ENCODE measurements around the gene LAMA1.

LAMA1 gene

DNA sequence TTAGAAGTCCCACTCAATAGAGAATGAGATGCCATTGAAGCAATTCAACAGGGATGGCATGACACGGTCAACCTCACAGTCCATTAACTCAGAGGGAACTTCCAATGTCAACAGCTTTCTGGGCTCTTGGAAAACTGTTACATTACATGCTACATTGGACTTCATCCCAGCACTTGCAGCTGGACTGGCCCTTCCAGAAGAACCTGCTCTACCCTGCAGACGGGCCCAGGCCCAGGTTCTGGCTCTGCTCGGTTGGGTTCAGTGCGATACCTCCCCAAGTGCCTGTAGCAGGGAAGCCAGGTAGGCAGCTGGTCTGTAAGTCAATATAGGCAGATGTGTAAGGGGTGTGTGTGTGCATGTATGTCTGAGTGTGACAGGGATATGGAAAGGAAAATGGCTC, 12.9 kb downstream of the LAMA1 start:
- no peak for DNase-seq

DNA sequence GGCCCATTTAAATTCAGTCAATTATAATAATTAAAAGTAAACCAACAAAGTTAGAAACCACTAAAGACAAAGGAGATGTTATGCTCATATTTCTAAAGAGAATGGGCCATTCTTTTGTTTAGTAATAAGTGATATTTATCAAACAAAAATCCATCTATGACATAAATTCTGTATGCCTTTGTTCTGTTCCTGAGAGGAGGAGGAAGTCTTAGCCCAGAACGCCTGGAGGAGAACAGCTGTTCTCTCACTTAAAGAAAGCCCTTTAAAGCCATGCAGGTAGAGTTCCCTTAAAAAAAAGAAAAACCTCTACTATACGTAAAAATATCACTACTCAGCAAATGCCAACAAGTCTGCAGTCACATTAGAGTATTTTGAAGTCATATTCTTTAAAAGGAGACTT, 15.5 kb downstream of the LAMA1 start:
- DNase-seq = no peak

DNA sequence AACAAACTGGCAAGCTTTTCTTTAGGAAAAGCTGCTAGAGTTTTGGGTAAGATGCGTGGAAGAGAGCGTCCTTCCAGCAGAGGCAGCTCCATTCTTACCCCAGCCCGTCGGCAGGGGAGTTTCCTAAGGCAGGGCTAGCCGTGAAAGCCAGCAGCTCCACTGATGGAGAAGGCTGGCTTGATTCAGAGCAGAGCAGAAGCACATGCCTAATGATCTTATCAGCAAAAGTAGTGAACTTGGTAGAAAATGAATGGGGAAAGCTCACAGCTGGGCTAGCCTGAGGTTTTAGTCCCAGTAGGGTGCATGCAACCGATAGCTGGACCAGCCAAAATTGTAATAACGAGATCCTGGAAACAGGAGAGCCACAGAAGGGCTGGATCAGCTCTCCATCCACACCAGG, 20.8 kb downstream of the LAMA1 start:
- DNase-seq = no peak

DNA sequence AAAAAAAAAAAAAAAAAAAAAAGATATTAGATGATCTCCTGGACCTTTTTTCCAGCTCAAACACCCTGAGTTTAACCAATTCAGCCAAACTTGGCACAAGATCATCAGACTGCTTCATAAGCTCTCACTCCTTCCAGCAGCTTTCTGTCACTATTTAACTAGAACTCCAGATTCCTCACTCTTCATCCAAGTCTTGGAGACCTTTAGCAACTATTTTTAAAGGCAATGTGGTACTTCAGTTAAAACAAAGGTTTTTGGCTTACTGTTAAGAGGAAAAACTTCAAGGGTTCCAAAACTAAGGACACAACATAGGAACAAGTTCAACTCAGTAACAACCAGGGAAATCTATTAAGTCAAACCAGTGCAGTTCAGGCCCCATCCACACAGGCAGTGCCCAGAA, 23.2 kb downstream of the LAMA1 start:
- no peak for DNase-seq

DNA sequence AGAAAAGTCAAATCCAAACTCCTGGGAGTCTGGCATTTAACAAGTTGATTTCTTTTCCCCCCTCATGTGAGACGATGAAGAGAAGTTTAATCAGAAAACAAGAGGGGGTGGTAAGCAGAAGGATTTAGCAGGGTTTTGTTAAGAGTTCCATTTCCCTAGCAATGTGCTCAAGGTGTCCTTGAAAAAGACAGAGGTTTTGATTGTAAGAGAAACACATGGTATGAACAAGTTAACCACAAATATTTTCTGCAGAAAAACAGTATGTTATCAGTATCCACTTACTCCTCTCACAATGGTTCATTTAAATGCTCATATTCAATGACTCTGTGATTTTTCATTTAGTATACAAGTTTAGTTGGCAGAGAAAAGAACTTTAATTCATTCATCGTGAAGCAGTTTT, 26.8 kb downstream of the LAMA1 start:
- DNase-seq = no peak

DNA sequence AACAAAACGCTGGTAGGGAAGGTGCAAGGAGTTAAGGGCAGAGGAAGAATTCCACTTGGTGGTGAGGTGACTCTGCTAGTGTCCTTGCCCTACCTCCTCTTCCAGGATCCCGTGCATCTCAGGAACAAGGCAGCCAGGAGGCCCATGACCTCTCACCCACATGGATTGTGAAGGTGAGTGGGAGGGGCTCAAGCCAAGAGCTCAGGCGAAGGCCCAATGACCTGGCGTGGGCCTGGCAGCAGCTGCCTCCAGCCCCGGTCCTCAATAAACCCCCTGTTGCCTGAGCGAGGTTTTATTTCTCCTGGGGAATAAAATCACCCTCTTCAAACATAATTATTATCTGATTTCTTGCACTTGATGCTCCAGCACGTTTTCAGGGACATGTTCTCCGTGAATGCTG, 28.2 kb downstream of the LAMA1 start:
- DNase-seq = no peak

DNA sequence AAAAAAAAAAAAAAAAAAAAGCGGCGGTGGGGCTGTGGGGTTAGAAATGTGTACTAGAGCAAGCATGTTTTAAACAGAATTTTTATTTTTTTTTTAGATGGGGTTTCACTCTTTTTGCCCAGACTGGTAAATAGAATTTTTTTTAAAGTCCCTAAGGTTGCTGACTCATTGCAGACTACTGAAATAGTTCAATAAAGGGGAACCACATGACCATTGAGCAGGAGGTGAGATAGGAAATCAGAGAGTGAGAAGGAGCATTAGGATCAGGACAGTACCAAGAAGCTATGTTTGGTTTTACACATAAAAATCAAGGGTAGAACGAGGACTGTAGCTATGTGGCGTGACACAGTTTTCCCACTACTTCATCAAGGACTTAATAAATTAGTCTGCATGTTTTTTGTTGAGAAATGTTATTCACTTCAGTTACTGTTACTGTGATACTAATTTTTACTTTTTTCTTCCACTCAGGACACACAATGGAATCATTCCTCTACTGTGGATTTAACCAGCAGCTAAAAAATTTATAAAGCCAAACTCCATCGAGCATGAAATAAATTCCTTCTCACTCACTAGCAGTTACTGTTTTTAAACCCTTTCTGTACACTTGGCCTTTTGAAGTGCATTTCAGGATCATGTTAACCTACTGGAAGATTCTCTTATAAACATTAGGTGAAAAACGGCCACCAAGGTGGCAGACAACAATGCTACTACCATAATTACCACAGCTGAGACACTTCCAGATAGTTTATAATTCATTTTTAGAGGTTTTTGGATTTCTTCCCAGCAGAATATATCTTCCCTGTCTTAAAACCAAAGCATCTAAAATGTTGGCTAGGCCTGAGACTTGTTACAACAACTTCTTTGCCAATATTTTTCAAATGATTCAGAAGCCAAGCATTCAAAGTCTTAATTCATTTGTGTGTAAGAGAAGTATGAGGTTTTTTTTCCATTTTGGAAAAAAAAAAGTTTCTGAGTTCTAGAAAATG, 33.2 kb downstream of the LAMA1 start:
- no peak for DNase-seq

DNA sequence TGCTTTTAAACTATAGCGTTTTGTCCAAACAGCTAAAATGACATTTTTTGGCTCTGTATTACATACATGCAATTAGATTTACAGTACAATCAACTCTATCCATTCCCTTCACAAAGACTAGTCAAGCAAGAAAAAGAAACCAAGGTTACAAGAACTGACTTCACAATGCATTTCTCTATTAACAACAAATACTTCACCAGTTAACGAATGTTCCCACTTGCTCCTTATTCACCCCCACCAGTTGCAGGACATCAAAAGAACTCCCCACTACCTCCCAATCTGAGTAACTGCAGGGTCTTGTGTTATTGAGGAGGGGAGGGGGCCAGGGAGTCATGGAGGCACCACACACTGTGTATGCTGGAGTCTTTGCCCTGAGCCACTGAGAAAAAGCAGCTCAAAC, 34.9 kb downstream of the LAMA1 start:
- no peak for DNase-seq

DNA sequence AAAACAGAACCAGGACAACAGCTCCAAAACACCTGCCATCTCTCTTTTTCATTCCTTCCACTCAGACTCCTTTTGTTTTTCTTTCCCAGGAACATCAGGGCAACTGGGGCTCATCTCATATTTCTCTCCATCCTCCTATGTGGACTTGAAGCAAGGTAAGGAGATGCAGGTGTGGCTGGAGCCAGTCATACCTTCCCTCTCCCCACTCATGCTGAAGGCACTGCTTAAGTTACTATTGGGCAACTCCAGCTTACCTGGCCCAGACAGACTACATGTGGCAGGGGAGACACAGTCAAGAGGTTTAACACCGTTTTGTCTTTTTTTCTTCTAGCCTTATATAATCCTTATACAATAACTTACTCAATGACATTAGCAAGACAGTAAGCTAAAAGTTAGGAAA, 38.4 kb downstream of the LAMA1 start:
- no peak for DNase-seq

DNA sequence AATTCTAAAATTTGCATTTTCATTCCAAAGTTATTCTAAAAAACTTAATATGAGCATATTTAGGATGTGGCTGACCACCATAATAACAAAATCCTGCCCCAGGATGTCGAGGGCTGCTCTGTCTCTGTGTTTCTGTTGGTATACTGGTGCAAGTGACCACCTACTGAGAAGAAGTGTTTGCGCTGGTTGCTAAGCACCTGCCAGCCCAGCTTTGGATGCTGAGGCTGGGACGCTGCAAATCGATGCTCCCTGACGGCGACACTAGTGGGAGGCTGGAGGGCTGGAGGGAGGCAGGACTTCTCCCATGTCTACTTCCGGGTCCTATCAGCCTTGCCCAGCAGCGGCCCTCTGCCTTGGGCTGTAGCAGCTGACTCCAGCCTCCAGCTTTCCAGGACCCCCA, 45.0 kb downstream of the LAMA1 start:
- DNase-seq = no peak

DNA sequence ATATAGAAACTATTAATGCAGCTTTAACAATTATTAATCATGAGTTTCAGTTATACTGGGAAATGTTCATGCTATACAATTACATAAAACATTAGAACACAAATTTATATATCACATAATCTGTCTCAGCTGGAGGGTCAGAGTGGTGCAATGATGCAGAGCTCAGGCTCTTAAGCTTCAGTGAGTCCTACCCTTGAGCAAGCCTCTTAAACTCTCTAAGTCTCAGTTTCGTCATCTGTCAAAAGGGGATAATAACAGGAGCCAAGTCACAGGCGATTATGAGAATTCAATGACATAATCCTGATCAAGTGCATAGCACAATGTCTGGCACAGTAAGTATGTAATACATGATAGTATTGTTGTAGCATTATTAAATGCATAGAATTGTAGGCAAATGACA, 46.0 kb downstream of the LAMA1 start:
- no peak for DNase-seq

DNA sequence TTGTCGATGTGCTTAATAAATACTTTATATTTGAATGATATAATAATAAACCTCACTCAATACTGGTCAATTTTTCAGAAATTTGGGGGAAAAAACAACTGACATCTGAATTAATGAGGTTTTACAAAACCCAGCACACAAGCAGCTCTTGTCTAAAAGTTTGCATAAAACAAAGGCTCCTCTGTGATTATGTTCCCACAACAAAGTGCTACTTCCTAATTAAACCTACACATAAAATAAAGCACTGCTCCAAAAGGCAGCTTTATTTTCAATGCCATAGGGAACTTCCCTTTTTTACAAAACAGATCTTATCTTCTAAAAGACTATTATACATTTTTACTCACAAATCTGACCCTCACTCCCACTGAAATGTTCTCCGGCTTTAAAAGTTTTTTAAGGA, 47.1 kb downstream of the LAMA1 start:
- no peak for DNase-seq

DNA sequence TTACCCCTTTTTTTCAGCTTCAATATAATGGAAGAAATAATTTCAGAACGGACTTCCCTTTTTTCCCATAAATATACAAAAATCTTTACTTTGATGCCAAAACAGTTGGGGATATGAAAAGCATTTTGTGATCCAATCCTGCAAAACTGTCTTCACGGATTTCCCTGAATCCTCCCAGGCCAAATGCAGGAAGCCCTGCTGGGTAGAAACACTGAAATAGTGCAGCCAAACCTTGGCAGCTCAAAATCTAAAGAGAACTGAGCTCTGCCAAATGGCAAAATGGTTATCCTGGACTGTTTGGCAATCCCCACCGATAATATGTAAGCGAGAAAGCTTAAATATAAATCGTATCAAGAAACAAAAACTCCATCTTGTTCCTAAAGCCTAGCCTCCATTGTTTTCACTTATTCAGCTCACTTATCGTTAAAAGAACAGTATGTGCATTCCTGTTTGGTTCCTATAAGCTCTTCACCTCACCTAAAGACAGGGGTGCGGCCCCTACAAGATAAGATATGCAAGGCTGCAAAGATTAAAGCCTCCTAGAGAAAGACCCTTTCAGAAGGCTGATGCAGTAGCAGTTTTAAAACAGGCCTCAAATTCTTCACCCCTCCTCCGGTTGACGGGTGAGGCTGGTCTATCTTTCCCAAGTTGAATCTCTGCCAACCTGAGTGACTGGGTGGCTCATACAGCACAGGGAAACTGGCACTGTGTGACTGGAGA, 48.6 kb downstream of the LAMA1 start:
- no peak for DNase-seq

DNA sequence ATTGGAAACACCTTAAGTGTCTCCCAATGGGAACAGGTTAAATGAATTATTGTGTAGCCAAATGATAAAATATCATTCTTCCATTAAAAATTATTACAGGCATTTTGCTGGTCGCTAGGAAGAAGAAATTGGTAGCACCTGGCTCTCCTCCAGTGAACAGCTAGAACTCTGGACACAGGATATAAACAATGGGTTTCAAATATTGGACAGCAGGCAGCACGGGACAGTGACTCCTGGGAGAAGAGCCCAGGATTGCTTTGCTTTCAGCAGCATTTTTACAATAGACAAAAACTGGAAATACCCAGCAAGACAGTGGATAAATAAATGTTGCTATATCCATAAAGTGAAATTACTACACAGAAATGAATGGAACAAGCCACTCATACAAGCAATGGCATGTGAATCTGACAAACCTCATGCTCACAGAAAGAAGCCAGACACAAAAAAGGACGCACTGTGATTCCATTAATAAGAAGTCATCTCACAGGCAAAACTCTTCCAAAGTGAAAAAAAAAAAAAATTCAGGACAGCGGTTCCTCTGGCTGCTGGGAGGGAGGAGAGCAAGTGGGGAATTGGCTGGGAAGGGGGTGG, 50.5 kb downstream of the LAMA1 start:
- no peak for DNase-seq

DNA sequence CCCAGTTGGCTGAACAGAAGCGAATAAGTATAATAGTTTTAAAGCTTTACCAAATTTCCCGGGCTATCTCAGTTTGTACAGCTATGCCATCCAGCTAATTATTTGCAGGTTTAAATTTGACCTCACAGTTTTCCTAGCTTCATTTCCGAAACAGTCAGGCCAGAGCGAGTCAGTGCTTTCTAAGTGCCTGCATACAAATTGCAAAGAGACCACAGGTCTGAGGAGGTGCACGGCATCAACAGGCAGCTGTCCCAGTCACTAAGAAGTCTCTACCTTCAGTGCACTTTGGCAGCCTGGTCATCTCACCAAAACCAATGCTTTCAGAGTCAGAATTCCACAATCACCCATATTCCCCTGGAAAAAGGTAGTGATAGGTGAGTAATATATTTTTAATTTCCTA, 51.9 kb downstream of the LAMA1 start:
- no peak for DNase-seq

DNA sequence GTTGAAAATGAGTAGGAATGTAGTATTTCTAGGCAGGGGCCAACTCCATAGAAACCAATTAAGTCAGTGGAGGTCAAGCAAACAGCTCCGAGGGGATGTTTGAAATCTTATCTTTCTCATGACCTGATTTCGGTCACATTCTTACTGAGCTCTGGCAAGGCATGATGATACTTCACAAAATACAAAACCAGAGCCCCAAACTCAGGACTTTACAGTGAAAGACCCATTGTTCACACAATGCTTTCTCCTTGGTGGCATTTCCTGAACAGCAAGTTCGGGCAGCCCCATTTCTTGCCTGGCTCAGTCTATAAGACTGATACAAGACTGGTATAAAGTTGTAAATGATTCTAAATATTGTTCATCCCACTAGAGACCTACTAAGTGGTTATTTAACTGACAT, 53.3 kb downstream of the LAMA1 start:
- no peak for DNase-seq

DNA sequence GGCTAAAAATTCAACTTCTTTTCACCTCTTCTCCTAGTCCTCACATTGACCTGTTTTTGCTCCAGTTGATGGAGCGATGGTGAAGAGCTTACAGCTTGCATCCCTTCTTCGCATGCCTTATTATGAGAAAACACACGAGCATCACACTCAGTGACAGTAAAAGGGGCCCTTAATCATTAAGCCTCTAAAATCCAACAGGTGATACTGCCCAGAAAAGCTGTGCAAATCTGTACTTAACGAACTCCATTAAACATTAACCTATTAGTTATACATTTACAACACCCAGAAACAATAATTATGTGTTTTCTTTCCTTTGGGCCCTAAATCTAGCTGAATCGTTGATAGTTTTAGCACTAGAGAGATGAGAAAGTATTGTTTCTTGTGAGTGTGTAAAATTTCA, 54.8 kb downstream of the LAMA1 start:
- DNase-seq = no peak

DNA sequence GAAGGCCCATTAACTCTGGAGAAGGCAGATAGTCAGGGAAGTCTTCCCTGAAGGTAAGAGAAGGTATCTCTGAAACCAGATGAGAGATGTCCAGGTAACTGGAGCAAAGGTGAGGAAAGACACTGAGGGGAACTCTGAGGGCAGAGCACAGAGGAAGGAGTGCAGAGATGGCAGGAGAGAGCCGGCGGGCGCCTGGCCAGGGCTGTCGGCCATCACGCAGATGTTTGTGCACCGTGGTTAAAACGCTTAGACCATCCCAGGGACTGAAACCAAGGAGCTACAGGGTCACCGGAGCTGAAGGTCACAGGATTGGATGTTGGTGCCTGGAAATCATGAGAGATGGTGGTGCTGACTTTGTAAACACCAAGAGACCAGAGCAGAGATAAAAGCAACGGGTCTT, 55.4 kb downstream of the LAMA1 start:
- DNase-seq = no peak

DNA sequence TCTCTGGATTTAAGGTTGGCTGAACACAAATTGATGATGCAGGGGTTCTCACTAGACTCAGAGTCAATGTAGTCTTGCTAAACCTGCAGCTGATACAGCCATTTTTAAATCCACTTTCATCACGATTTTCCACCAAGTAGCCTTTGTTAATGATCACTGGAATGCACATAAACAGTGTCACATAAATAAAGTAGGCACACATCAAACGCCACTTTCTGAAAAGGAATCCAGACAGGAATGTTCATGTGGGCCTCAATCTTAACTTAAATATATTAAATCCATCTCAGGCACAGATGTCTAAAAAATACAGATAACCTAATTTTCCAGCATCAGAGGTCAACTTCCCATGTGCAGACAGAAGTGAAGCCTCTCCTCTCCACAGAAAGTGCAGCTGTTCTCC, 58.3 kb downstream of the LAMA1 start:
- DNase-seq = no peak

DNA sequence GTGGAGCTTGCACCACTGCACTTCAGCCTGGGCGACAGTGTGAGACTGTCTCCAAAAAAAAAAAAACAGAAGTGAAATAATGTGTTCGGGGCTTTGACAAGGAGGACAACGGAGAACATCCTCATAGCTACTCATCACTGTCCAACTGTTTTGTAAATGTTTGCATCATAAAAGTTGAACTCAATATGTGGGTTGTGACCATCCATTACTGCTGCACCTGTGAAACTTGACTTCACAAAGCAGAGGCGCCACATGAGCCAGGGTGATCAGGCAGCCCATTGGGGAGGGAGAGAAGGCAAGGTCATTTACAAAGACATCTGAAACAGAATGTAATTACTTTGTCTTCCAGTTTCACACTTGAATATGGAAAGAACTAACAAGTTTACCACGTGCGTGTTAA, 61.6 kb downstream of the LAMA1 start:
- no peak for DNase-seq

DNA sequence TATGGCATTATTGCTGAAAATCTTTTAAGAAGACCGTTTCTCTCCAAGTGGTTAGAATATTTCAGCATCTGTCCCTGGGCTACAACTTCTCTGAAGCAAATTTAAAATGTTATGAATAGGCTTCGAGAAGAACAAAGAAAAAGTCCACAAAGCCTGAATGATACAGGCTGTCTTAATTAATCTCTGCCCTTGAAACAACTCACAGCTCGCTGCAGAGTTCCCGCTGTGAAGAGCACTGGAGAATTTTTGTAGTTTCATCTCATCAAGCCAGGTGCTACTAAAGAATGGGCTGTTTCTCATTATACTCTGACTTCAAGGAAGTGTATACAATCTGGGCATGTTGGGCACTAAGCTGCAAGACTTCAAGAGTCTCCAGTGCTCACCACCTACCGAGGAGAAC, 67.6 kb downstream of the LAMA1 start:
- DNase-seq = no peak

DNA sequence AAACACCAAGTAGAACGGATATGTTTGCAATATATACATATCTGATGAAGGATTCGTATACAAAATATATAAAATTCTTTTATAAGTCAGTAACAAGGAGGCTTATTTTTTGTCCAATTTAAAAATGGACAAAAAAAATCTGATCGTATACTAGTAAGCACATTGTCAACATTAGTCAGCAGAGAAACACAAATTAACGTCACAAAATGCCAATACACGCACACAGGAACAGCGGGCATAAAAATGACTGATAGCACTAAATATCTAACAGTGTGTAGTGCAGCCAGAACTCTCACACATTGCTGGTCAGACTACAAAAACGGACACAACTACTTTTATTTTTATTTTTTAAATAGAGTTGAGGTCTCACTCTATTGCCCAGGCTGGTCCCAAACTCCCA, 69.5 kb downstream of the LAMA1 start:
- no peak for DNase-seq

DNA sequence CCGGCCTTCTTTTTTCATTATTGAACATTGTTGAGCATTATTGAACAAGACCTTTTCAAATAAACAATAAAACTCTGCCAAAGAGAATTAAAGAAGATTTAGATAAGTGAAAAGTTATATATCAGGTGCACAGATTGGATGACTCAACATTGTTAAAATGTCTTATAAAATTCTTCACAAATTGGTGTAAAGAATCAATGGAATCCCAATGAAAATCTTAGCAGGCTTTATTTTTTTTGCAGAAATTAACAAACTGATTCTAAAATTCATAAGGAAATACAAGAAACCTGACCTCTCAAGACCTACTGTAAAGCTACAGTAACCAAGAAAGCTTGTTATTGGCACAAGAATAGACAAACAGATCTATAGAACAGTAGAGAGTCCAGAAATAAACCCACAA, 70.3 kb downstream of the LAMA1 start:
- no peak for DNase-seq

DNA sequence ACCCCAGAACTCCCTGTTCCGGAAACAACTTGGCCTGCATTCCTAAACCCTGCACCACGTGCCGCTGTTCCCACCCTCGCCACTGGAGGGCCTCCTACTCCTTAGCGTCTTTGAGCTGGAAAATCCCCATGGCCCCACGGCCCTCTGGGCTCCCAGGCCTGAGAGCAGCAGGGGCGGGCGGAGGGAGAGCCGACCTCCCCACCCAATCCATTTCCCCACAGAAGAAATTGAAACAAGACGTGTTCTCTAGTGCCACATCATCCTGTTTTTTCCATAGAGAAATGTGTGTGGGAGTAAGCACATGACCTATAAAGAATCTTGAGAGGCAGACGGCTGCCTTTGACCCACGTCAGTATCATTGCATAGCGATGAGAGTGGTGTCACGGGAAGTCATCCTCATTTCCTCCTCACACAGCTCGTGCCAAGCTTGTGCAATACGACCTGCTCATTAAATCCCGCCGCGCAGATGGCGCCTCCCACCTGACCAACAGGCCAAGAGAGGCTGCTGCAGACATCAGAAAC, 79.2 kb downstream of the LAMA1 start:
- DNase-seq = peak; percentile 68

Measured in T1000 (cell line).